ENCODE measurements around the gene OR2T5. TPM values are rescaled to one million over a fixed set of nuclear protein-coding genes. Genes with fewer than 3 reads are reported as not detected.
"Not testable (repeated sequence)": the region's sequence is repeated elsewhere in the genome, so short reads cannot be mapped to it uniquely, and the experiment has no call there.

The OR2T5 gene
- total and polyA plus RNA-seq, 2 donors: not detected

GRCh38 chr1:248450466-248451145 is 37.8 kb upstream of the OR2T5 start:
- not testable (repeated sequence) for DNase-seq (ENCODE audit: low read depth in 6 of 9, low spot score in 9 of 9); H3K9me3 ChIP-seq (ENCODE audit: control insufficient read depth in 2 of 2, insufficient read depth in 1 of 2, low read length in 1 of 2); H3K27me3 ChIP-seq (ENCODE audit: control insufficient read depth in 2 of 2, insufficient read depth in 1 of 2, low read length in 1 of 2); H3K27ac ChIP-seq (ENCODE audit: low read depth in 1 of 2, low read length in 1 of 2); H3K4me1 ChIP-seq (ENCODE audit: control insufficient read depth in 2 of 2, insufficient read depth in 2 of 2, low read length in 2 of 2); H3K36me3 ChIP-seq (ENCODE audit: control insufficient read depth in 2 of 2, insufficient read depth in 2 of 2, low read length in 1 of 2); H3K4me3 ChIP-seq (ENCODE audit: low read length in 2 of 2)
- WGBS: 66% methylated on average over 2 of the region's 5 CpGs

GRCh38 chr1:248453619-248454018 is 34.8 kb upstream of the OR2T5 start:
- not testable (repeated sequence) for H3K36me3 ChIP-seq (ENCODE audit: control insufficient read depth in 2 of 2, insufficient read depth in 2 of 2, low read length in 1 of 2); DNase-seq (ENCODE audit: low read depth in 6 of 9, low spot score in 9 of 9); H3K27ac ChIP-seq (ENCODE audit: low read depth in 1 of 2, low read length in 1 of 2); H3K9me3 ChIP-seq (ENCODE audit: control insufficient read depth in 2 of 2, insufficient read depth in 1 of 2, low read length in 1 of 2); H3K4me1 ChIP-seq (ENCODE audit: control insufficient read depth in 2 of 2, insufficient read depth in 2 of 2, low read length in 2 of 2); H3K27me3 ChIP-seq (ENCODE audit: control insufficient read depth in 2 of 2, insufficient read depth in 1 of 2, low read length in 1 of 2); H3K4me3 ChIP-seq (ENCODE audit: low read length in 2 of 2)
- WGBS: 93% methylated on average over 7 of the region's 7 CpGs

GRCh38 chr1:248455045-248455444 is 33.3 kb upstream of the OR2T5 start:
- not testable (repeated sequence) for H3K27ac ChIP-seq (ENCODE audit: low read depth in 1 of 2, low read length in 1 of 2); DNase-seq (ENCODE audit: low read depth in 6 of 9, low spot score in 9 of 9); H3K4me3 ChIP-seq (ENCODE audit: low read length in 2 of 2); H3K36me3 ChIP-seq (ENCODE audit: control insufficient read depth in 2 of 2, insufficient read depth in 2 of 2, low read length in 1 of 2); H3K9me3 ChIP-seq (ENCODE audit: control insufficient read depth in 2 of 2, insufficient read depth in 1 of 2, low read length in 1 of 2); H3K4me1 ChIP-seq (ENCODE audit: control insufficient read depth in 2 of 2, insufficient read depth in 2 of 2, low read length in 2 of 2); H3K27me3 ChIP-seq (ENCODE audit: control insufficient read depth in 2 of 2, insufficient read depth in 1 of 2, low read length in 1 of 2)
- WGBS: 99% methylated on average over 2 of the region's 4 CpGs

- H3K9me3 ChIP-seq (ENCODE audit: control insufficient read depth in 2 of 2, insufficient read depth in 1 of 2, low read length in 1 of 2); H3K27me3 ChIP-seq (ENCODE audit: control insufficient read depth in 2 of 2, insufficient read depth in 1 of 2, low read length in 1 of 2); DNase-seq (ENCODE audit: low read depth in 6 of 9, low spot score in 9 of 9); H3K4me3 ChIP-seq (ENCODE audit: low read length in 2 of 2); H3K36me3 ChIP-seq (ENCODE audit: control insufficient read depth in 2 of 2, insufficient read depth in 2 of 2, low read length in 1 of 2); H3K27ac ChIP-seq (ENCODE audit: low read depth in 1 of 2, low read length in 1 of 2); H3K4me1 ChIP-seq (ENCODE audit: control insufficient read depth in 2 of 2, insufficient read depth in 2 of 2, low read length in 2 of 2): not testable (repeated sequence)
- no CpG with 5 or more reads among the region's 2 CpGs for WGBS
These were observed 31.8 kb upstream of the OR2T5 start for GRCh38 chr1:248456635-248457034.

GRCh38 chr1:248459117-248459516 is 29.3 kb upstream of the OR2T5 start:
- WGBS: 89% methylated on average over 7 of the region's 7 CpGs

GRCh38 chr1:248471154-248471553 is 17.2 kb upstream of the OR2T5 start:
- no peaks in the 10 kb centered on the region for H3K9me3 ChIP-seq (ENCODE audit: control insufficient read depth in 2 of 2, insufficient read depth in 1 of 2, low read length in 1 of 2)

More at GRCh38 chr1:248459117-248459516, 29.3 kb upstream of the OR2T5 start:
- H3K27ac ChIP-seq (ENCODE audit: low read depth in 1 of 2, low read length in 1 of 2); H3K4me1 ChIP-seq (ENCODE audit: control insufficient read depth in 2 of 2, insufficient read depth in 2 of 2, low read length in 2 of 2); H3K36me3 ChIP-seq (ENCODE audit: control insufficient read depth in 2 of 2, insufficient read depth in 2 of 2, low read length in 1 of 2); H3K27me3 ChIP-seq (ENCODE audit: control insufficient read depth in 2 of 2, insufficient read depth in 1 of 2, low read length in 1 of 2); DNase-seq (ENCODE audit: low read depth in 6 of 9, low spot score in 9 of 9); H3K4me3 ChIP-seq (ENCODE audit: low read length in 2 of 2); H3K9me3 ChIP-seq (ENCODE audit: control insufficient read depth in 2 of 2, insufficient read depth in 1 of 2, low read length in 1 of 2): not testable (repeated sequence)

GRCh38 chr1:248472111-248472510 is 16.3 kb upstream of the OR2T5 start:
- H3K4me1 ChIP-seq (ENCODE audit: control insufficient read depth in 2 of 2, insufficient read depth in 2 of 2, low read length in 2 of 2); H3K27ac ChIP-seq (ENCODE audit: low read depth in 1 of 2, low read length in 1 of 2); H3K9me3 ChIP-seq (ENCODE audit: control insufficient read depth in 2 of 2, insufficient read depth in 1 of 2, low read length in 1 of 2); DNase-seq (ENCODE audit: low read depth in 6 of 9, low spot score in 9 of 9); H3K36me3 ChIP-seq (ENCODE audit: control insufficient read depth in 2 of 2, insufficient read depth in 2 of 2, low read length in 1 of 2); H3K4me3 ChIP-seq (ENCODE audit: low read length in 2 of 2); H3K27me3 ChIP-seq (ENCODE audit: control insufficient read depth in 2 of 2, insufficient read depth in 1 of 2, low read length in 1 of 2): not testable (repeated sequence)
- 88% methylated on average over 2 of the region's 2 CpGs for WGBS

More at GRCh38 chr1:248471154-248471553, 17.2 kb upstream of the OR2T5 start:
- no peaks in the 10 kb centered on the region for H3K4me1 ChIP-seq (ENCODE audit: control insufficient read depth in 2 of 2, insufficient read depth in 2 of 2, low read length in 2 of 2)
- H3K27me3 ChIP-seq (ENCODE audit: control insufficient read depth in 2 of 2, insufficient read depth in 1 of 2, low read length in 1 of 2): no peaks in the 10 kb centered on the region
- no peak for DNase-seq (ENCODE audit: low read depth in 6 of 9, low spot score in 9 of 9)
- 95% methylated on average over 4 of the region's 4 CpGs for WGBS
- no peak overlapping the region for H3K4me3 ChIP-seq (ENCODE audit: low read length in 2 of 2)
- H3K36me3 ChIP-seq (ENCODE audit: control insufficient read depth in 2 of 2, insufficient read depth in 2 of 2, low read length in 1 of 2): no peaks in the 10 kb centered on the region
- no peak overlapping the region for H3K27ac ChIP-seq (ENCODE audit: low read depth in 1 of 2, low read length in 1 of 2)

- not testable (repeated sequence) for H3K4me3 ChIP-seq (ENCODE audit: low read length in 2 of 2); H3K9me3 ChIP-seq (ENCODE audit: control insufficient read depth in 2 of 2, insufficient read depth in 1 of 2, low read length in 1 of 2); H3K36me3 ChIP-seq (ENCODE audit: control insufficient read depth in 2 of 2, insufficient read depth in 2 of 2, low read length in 1 of 2); H3K27me3 ChIP-seq (ENCODE audit: control insufficient read depth in 2 of 2, insufficient read depth in 1 of 2, low read length in 1 of 2); H3K27ac ChIP-seq (ENCODE audit: low read depth in 1 of 2, low read length in 1 of 2); H3K4me1 ChIP-seq (ENCODE audit: control insufficient read depth in 2 of 2, insufficient read depth in 2 of 2, low read length in 2 of 2); DNase-seq (ENCODE audit: low read depth in 6 of 9, low spot score in 9 of 9)
- 91% methylated on average over 2 of the region's 2 CpGs for WGBS
These were observed 15.3 kb upstream of the OR2T5 start, which contains the start of gene OR2T3 for GRCh38 chr1:248473051-248473450. Gene OR2T3 (plus strand): TSS chr1:248473351. CDS start chr1:248473351, 0 bp downstream.

GRCh38 chr1:248475660-248476059 is 12.7 kb upstream of the OR2T5 start:
- not testable (repeated sequence) for H3K27me3 ChIP-seq (ENCODE audit: control insufficient read depth in 2 of 2, insufficient read depth in 1 of 2, low read length in 1 of 2); H3K4me3 ChIP-seq (ENCODE audit: low read length in 2 of 2); DNase-seq (ENCODE audit: low read depth in 6 of 9, low spot score in 9 of 9); H3K36me3 ChIP-seq (ENCODE audit: control insufficient read depth in 2 of 2, insufficient read depth in 2 of 2, low read length in 1 of 2); H3K9me3 ChIP-seq (ENCODE audit: control insufficient read depth in 2 of 2, insufficient read depth in 1 of 2, low read length in 1 of 2); H3K27ac ChIP-seq (ENCODE audit: low read depth in 1 of 2, low read length in 1 of 2); H3K4me1 ChIP-seq (ENCODE audit: control insufficient read depth in 2 of 2, insufficient read depth in 2 of 2, low read length in 2 of 2)
- no CpG with 5 or more reads among the region's 1 CpG for WGBS
